AG09319 (cell line): ENCODE measurements around the gene ZC3H4.
"Not testable (repeated sequence)": the region's sequence is repeated elsewhere in the genome, so short reads cannot be mapped to it uniquely, and the experiment has no call there.

Source experiments
- DNase-seq: peaks from one replicate; pipeline ENCODE4 v3.0.0-alpha.2; 2010; ENCODE audit warnings: low read depth; ENCODE audit errors: extremely low read depth
- CTCF ChIP-seq: IDR thresholded peaks from 2 replicates; pipeline ENCODE4 v1.5.1; 2011; ENCODE audit warnings: low read depth, mild to moderate bottlenecking, inconsistent platforms, low read length, moderate library complexity

ZC3H4 gene

GRCh38 chr19:47144630-47145029 lies 31.1 kb upstream of the ZC3H4 start:
- no peak for TF ChIP-seq CTCF
- no peak for DNase-seq

- DNase-seq, result no peak
- TF ChIP-seq CTCF, result no peak
Observed at GRCh38 chr19:47143322-47144073, 29.9 kb upstream of the ZC3H4 start.

GRCh38 chr19:47142779-47143178 lies 29.2 kb upstream of the ZC3H4 start:
- no peak for DNase-seq
- no peak for TF ChIP-seq CTCF

GRCh38 chr19:47141695-47142094 lies 28.1 kb upstream of the ZC3H4 start:
- DNase-seq, result no peak
- no peak for TF ChIP-seq CTCF

- DNase-seq, result not testable (repeated sequence)
Observed at GRCh38 chr19:47141252-47141651, 27.7 kb upstream of the ZC3H4 start.

- no peak for TF ChIP-seq CTCF
- DNase-seq, result no peak
Observed at GRCh38 chr19:47135156-47135555, 21.6 kb upstream of the ZC3H4 start.

- TF ChIP-seq CTCF, result no peak
- DNase-seq, result no peak
Observed at GRCh38 chr19:47134545-47134944, 21.0 kb upstream of the ZC3H4 start.

GRCh38 chr19:47133021-47133471 lies 19.5 kb upstream of the ZC3H4 start:
- no peak for TF ChIP-seq CTCF
- DNase-seq, result no peak
